ENCODE data around the gene CSRP1. TPM values are rescaled to one million over a fixed set of nuclear protein-coding genes. Genes with fewer than 3 reads are reported as not detected.
"Not testable (repeated sequence)": the region's sequence is repeated elsewhere in the genome, so short reads cannot be mapped to it uniquely, and the experiment has no call there.

The CSRP1 gene
- total RNA-seq, 1 experiment from 2014 or later: 14.3 TPM

- no peak for TF ChIP-seq ATF3 (CRISPR knock-in tag; conservative IDR thresholded peaks at IDR 0.05)
Measured at GRCh38 chr1:201493757-201494617, 12.9 kb downstream of the CSRP1 start (continued).

DNA sequence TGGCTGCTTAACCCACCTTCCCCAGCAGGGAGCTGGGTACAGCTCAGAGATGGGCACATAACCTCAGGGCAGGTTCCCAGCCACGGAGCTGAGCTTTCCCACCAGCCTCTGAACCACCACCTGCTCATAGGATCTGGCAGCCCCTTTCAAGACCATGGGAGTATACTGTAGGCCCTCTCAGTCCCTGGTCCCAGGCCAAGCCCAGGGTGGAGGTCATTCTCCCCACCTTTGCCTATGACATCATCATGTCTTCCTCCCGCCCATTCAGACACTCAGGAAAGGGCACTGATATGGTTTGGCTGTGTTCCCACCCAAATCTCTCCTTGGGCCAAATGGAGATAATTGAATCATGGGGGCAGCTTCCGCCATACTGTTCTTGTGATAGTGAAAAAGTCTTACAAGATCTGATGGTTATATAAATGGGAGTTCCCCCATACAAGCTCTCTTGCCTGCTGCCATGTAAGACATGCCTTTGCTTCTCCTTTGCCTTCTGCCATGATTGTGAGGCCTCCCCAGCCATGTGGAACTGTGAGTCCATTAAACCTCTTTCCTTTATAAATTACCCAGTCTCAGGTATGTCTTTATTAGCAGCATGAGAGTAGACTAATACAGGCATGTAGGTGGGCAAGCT, 13.8 kb downstream of the CSRP1 start:
- POLR2A ChIA-PET: not testable (repeated sequence)

DNA sequence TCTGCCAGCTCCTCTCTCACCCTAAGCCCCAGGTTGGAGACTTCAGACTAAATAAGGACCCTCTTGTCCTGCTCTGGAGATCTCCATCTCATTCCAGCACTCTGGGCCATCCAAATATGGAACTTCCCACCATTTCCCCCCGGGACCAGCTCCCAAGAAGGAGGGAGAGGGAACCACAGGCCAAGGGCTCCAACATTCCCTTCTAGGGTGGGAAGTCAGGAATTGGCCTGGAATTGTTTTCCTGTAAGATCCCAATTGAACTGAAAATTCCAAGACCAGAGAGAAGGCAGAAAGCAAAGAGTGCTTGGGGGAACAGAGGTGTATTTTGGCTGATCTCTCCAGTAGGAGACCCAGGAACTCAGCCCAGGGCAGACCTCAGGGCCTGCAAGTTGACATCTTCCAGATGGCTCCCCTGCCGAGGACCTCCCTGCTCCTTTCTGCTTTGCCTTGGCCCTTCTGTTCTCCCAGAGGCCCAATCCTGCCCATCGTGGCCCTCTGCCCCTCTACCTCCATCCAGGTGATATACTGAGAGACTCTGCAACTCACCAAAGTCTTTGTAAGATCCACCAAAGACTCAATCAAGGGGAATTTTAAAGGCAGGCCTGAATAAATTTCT, 14.9 kb downstream of the CSRP1 start:
- Mint-ChIP-seq H3K27me3 (ENCODE audit: low read depth) (no peaks in the 10 kb centered on the region), H3K9me3 (peaks cover 6% of the 10 kb centered on the region), H3K27ac (no peak overlapping the region), H3K36me3 (peaks cover 6% of the 10 kb centered on the region), H3K4me3 (no peak overlapping the region), H3K4me1 (peaks cover 14% of the 10 kb centered on the region)
- TF ChIP-seq SMAD3 (CRISPR knock-in tag; IDR thresholded peaks at IDR 0.05; ENCODE audit: borderline replicate concordance) (no peak), NFATC4 (CRISPR knock-in tag; IDR thresholded peaks at IDR 0.05) (no peak), PREB (CRISPR knock-in tag; IDR thresholded peaks at IDR 0.05; ENCODE audit: borderline replicate concordance) (no peak), ZBTB21 (CRISPR knock-in tag; IDR thresholded peaks at IDR 0.05; ENCODE audit: borderline replicate concordance) (no peak), KAT7 (CRISPR knock-in tag; IDR thresholded peaks at IDR 0.05; ENCODE audit: borderline replicate concordance) (no peak), MXD4 (CRISPR knock-in tag; IDR thresholded peaks at IDR 0.05; ENCODE audit: borderline replicate concordance) (no peak), GTF2I (CRISPR knock-in tag; conservative IDR thresholded peaks at IDR 0.05) (no peak), ZNF416 (CRISPR knock-in tag; IDR thresholded peaks at IDR 0.05) (no peak), CREM (CRISPR knock-in tag; IDR thresholded peaks at IDR 0.05) (no peak), ZNF263 (CRISPR knock-in tag; IDR thresholded peaks at IDR 0.05; ENCODE audit: low read depth) (no peak), FOXJ3 (CRISPR knock-in tag; IDR thresholded peaks at IDR 0.05; ENCODE audit: borderline replicate concordance) (no peak), ATF6 (CRISPR knock-in tag; IDR thresholded peaks at IDR 0.05) (no peak)
- TF ChIP-seq, protein P1, sequence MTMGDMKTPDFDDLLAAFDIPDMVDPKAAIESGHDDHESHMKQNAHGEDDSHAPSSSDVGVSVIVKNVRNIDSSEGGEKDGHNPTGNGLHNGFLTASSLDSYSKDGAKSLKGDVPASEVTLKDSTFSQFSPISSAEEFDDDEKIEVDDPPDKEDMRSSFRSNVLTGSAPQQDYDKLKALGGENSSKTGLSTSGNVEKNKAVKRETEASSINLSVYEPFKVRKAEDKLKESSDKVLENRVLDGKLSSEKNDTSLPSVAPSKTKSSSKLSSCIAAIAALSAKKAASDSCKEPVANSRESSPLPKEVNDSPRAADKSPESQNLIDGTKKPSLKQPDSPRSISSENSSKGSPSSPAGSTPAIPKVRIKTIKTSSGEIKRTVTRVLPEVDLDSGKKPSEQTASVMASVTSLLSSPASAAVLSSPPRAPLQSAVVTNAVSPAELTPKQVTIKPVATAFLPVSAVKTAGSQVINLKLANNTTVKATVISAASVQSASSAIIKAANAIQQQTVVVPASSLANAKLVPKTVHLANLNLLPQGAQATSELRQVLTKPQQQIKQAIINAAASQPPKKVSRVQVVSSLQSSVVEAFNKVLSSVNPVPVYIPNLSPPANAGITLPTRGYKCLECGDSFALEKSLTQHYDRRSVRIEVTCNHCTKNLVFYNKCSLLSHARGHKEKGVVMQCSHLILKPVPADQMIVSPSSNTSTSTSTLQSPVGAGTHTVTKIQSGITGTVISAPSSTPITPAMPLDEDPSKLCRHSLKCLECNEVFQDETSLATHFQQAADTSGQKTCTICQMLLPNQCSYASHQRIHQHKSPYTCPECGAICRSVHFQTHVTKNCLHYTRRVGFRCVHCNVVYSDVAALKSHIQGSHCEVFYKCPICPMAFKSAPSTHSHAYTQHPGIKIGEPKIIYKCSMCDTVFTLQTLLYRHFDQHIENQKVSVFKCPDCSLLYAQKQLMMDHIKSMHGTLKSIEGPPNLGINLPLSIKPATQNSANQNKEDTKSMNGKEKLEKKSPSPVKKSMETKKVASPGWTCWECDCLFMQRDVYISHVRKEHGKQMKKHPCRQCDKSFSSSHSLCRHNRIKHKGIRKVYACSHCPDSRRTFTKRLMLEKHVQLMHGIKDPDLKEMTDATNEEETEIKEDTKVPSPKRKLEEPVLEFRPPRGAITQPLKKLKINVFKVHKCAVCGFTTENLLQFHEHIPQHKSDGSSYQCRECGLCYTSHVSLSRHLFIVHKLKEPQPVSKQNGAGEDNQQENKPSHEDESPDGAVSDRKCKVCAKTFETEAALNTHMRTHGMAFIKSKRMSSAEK (CRISPR knock-in tag; IDR thresholded peaks at IDR 0.05; ENCODE audit: borderline replicate concordance): no peak
- TF ChIP-seq, protein P2, sequence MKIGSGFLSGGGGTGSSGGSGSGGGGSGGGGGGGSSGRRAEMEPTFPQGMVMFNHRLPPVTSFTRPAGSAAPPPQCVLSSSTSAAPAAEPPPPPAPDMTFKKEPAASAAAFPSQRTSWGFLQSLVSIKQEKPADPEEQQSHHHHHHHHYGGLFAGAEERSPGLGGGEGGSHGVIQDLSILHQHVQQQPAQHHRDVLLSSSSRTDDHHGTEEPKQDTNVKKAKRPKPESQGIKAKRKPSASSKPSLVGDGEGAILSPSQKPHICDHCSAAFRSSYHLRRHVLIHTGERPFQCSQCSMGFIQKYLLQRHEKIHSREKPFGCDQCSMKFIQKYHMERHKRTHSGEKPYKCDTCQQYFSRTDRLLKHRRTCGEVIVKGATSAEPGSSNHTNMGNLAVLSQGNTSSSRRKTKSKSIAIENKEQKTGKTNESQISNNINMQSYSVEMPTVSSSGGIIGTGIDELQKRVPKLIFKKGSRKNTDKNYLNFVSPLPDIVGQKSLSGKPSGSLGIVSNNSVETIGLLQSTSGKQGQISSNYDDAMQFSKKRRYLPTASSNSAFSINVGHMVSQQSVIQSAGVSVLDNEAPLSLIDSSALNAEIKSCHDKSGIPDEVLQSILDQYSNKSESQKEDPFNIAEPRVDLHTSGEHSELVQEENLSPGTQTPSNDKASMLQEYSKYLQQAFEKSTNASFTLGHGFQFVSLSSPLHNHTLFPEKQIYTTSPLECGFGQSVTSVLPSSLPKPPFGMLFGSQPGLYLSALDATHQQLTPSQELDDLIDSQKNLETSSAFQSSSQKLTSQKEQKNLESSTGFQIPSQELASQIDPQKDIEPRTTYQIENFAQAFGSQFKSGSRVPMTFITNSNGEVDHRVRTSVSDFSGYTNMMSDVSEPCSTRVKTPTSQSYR (CRISPR knock-in tag; IDR thresholded peaks at IDR 0.05): no peak
- ChIA-PET POLR2A (no interaction called here), CTCF (interaction anchor here (0.9 to 3.9 kb wide), 5 partner anchors 10 to 57 kb away, joined by 4 to 32 read pairs (median 5); no protein-coding TSS in a partner anchor)
- no peak for ATAC-seq
- DNase-seq (ENCODE audit: low spot score): no peak

More for the DNA sequence above, 13.8 kb downstream of the CSRP1 start:
- not testable (repeated sequence) for H3K27ac Mint-ChIP-seq; H3K4me3 Mint-ChIP-seq; DNase-seq (ENCODE audit: low spot score); H3K36me3 Mint-ChIP-seq; ATAC-seq; H3K9me3 Mint-ChIP-seq; H3K27me3 Mint-ChIP-seq (ENCODE audit: low read depth)
- peaks cover 14% of the 10 kb centered on the region for H3K4me1 Mint-ChIP-seq
- CTCF ChIA-PET: interaction anchor here (3.9 kb wide), 1 partner anchor 19 kb away, joined by 32 read pairs; no protein-coding TSS in a partner anchor
